ENCODE data around the gene ISLR2.

DNA sequence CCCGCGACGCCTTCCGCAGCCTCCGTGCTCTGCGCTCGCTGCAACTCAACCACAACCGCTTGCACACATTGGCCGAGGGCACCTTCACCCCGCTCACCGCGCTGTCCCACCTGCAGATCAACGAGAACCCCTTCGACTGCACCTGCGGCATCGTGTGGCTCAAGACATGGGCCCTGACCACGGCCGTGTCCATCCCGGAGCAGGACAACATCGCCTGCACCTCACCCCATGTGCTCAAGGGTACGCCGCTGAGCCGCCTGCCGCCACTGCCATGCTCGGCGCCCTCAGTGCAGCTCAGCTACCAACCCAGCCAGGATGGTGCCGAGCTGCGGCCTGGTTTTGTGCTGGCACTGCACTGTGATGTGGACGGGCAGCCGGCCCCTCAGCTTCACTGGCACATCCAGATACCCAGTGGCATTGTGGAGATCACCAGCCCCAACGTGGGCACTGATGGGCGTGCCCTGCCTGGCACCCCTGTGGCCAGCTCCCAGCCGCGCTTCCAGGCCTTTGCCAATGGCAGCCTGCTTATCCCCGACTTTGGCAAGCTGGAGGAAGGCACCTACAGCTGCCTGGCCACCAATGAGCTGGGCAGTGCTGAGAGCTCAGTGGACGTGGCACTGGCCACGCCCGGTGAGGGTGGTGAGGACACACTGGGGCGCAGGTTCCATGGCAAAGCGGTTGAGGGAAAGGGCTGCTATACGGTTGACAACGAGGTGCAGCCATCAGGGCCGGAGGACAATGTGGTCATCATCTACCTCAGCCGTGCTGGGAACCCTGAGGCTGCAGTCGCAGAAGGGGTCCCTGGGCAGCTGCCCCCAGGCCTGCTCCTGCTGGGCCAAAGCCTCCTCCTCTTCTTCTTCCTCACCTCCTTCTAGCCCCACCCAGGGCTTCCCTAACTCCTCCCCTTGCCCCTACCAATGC is 45.1 kb downstream of the ISLR2 start:
- TF ChIP-seq, protein P1, sequence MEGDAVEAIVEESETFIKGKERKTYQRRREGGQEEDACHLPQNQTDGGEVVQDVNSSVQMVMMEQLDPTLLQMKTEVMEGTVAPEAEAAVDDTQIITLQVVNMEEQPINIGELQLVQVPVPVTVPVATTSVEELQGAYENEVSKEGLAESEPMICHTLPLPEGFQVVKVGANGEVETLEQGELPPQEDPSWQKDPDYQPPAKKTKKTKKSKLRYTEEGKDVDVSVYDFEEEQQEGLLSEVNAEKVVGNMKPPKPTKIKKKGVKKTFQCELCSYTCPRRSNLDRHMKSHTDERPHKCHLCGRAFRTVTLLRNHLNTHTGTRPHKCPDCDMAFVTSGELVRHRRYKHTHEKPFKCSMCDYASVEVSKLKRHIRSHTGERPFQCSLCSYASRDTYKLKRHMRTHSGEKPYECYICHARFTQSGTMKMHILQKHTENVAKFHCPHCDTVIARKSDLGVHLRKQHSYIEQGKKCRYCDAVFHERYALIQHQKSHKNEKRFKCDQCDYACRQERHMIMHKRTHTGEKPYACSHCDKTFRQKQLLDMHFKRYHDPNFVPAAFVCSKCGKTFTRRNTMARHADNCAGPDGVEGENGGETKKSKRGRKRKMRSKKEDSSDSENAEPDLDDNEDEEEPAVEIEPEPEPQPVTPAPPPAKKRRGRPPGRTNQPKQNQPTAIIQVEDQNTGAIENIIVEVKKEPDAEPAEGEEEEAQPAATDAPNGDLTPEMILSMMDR (IDR thresholded peaks at IDR 0.05; ENCODE audit: low read depth, low read length, missing input control), result no peak
- TF ChIP-seq EGR1 (IDR thresholded peaks at IDR 0.05; ENCODE audit: low read depth in 2 of 2), result no peak
- TF ChIP-seq RXRA (IDR thresholded peaks at IDR 0.05), result no peak
- no peak for TF ChIP-seq FOXA1 (IDR thresholded peaks at IDR 0.05)
- TF ChIP-seq SP1 (IDR thresholded peaks at IDR 0.05), result no peak
- no peak for TF ChIP-seq JUND (IDR thresholded peaks at IDR 0.05)
- TF ChIP-seq RAD21 (IDR thresholded peaks at IDR 0.05), result no peak
- no peak for TF ChIP-seq ATF3 (IDR thresholded peaks at IDR 0.05)
- no peak for TF ChIP-seq REST (IDR thresholded peaks at IDR 0.05)
- no peak for TF ChIP-seq MAX (IDR thresholded peaks at IDR 0.05)
- no peak for TF ChIP-seq GABPA (IDR thresholded peaks at IDR 0.05 in 1 of 2, conservative IDR thresholded peaks at IDR 0.05 in 1 of 2)
- no peak for TF ChIP-seq TAF1 (conservative IDR thresholded peaks at IDR 0.05)
- TF ChIP-seq NR2F2 (IDR thresholded peaks at IDR 0.05), result no peak
- no peak for TF ChIP-seq ZBTB33 (IDR thresholded peaks at IDR 0.05)
